Renal cortical epithelial cell (primary cell): ENCODE results near the gene CWC15. TPM values are rescaled to one million over a fixed set of nuclear protein-coding genes. Genes with fewer than 3 reads are reported as not detected.
A peak's percentile ranks its signal among the peaks of the same experiment; 100 is the strongest.
"Not testable (repeated sequence)": the region's sequence is repeated elsewhere in the genome, so short reads cannot be mapped to it uniquely, and the experiment has no call there.

Source experiments
- DNase-seq: peaks from one replicate; pipeline ENCODE4 v3.0.0-alpha.2; 2011; ENCODE audit warnings: low read depth
- total RNA-seq: library from RNA; depleted of rRNA; stranded (reverse); fragments of >200 nt; gene quantifications from 2 replicates; pipeline ENCODE4 v1.2.3, GENCODE V29; 2014

CWC15 gene
- total RNA-seq = 51.3 and 57.1 TPM in 2 replicates

- DNase-seq = peak; percentile 88
Measured at GRCh38 chr11:94973099-94973968, at the start of gene CWC15, which contains the start of gene KDM4D. Gene CWC15, minus strand, starts transcription at chr11:94973556. Its CDS starts 1,371 bp downstream, at chr11:94972185. Gene KDM4D, plus strand, starts transcription at chr11:94973709. Its CDS starts 23,664 bp downstream, at chr11:94997373.

- DNase-seq = not testable (repeated sequence)
Measured at GRCh38 chr11:95021468-95021867, 48.1 kb upstream of the CWC15 start.

GRCh38 chr11:95016139-95016538 lies 42.8 kb upstream of the CWC15 start:
- no peak for DNase-seq

- no peak for DNase-seq
Measured at GRCh38 chr11:95014184-95014821, 40.9 kb upstream of the CWC15 start.

- no peak for DNase-seq
Measured at GRCh38 chr11:95011376-95011775, 38.0 kb upstream of the CWC15 start.

GRCh38 chr11:95005642-95006041 lies 32.3 kb upstream of the CWC15 start:
- DNase-seq = no peak

GRCh38 chr11:95003716-95004115 lies 30.4 kb upstream of the CWC15 start:
- DNase-seq = no peak

GRCh38 chr11:94998285-94998684 lies 24.9 kb upstream of the CWC15 start:
- no peak for DNase-seq

GRCh38 chr11:94997437-94997836 lies 24.1 kb upstream of the CWC15 start:
- DNase-seq = no peak

GRCh38 chr11:94993400-94993943 lies 20.1 kb upstream of the CWC15 start:
- DNase-seq = no peak

GRCh38 chr11:94988748-94989147 lies 15.4 kb upstream of the CWC15 start:
- DNase-seq = no peak

- DNase-seq = no peak
Measured at GRCh38 chr11:94987378-94987777, 14.0 kb upstream of the CWC15 start.

- DNase-seq = no peak
Measured at GRCh38 chr11:94975599-94975998, 2.2 kb upstream of the CWC15 start.

- no peak for DNase-seq
Measured at GRCh38 chr11:94974178-94974577, 822 bp upstream of the CWC15 start.

GRCh38 chr11:94972700-94973098 lies 657 bp downstream of the CWC15 start:
- DNase-seq = no peak

GRCh38 chr11:94968334-94968958 lies 4.9 kb downstream of the CWC15 start:
- DNase-seq = peak; percentile 38

- no peak for DNase-seq
Measured at GRCh38 chr11:94964934-94965333, 8.4 kb downstream of the CWC15 start.

- DNase-seq = no peak
Measured at GRCh38 chr11:94961255-94961654, 12.1 kb downstream of the CWC15 start.

- DNase-seq = no peak
Measured at GRCh38 chr11:94960488-94960887, 12.9 kb downstream of the CWC15 start.

GRCh38 chr11:94959179-94959578 lies 14.2 kb downstream of the CWC15 start:
- no peak for DNase-seq

GRCh38 chr11:94958121-94958696 lies 15.1 kb downstream of the CWC15 start:
- DNase-seq = peak; percentile 51

- DNase-seq = no peak
Measured at GRCh38 chr11:94956963-94957362, 16.4 kb downstream of the CWC15 start.
